Urinary bladder (tissue), 4 donors: ENCODE results near the gene TMEM117. TPM values are rescaled to one million over a fixed set of nuclear protein-coding genes. Genes with fewer than 3 reads are reported as not detected.

Experiments
- DNase-seq: peaks from one replicate; pipeline ENCODE4 v3.0.0-alpha.2; 2015; ENCODE audit errors: extremely low spot score
- H3K27ac ChIP-seq: one replicate; pipeline ENCODE4 v1.5.1; 2013; ENCODE audit warnings: low read depth, mild to moderate bottlenecking, moderate library complexity
- H3K36me3 ChIP-seq: one replicate; pipeline ENCODE4 v1.6.1; 2013; ENCODE audit warnings: mild to moderate bottlenecking, moderate library complexity; ENCODE audit not compliant: insufficient read depth
- H3K4me1 ChIP-seq: one replicate; pipeline ENCODE4 v1.6.1; 2013; ENCODE audit warnings: mild to moderate bottlenecking, moderate library complexity; ENCODE audit not compliant: insufficient read depth
- H3K4me3 ChIP-seq: one replicate; pipeline ENCODE4 v1.5.1; 2013; ENCODE audit warnings: low read depth, low read length
- WGBS: extraction: QIAGEN DNeasy Blood & Tissue Kit; methylation state at CpG from one replicate; pipeline ENCODE4 v1.1.7; 2013; 5-methylcytosine and 5-hydroxymethylcytosine counted together
- polyA plus RNA-seq: library from polyadenylated mRNA; stranded (reverse); fragments of 200-250 nt; gene quantifications from one replicate; pipeline ENCODE4 v1.2.3, GENCODE V29; 2013
- total RNA-seq: library from RNA; depleted of rRNA; stranded (reverse); fragments of >200 nt; gene quantifications from one replicate; pipeline ENCODE4 v1.2.3, GENCODE V29; 2014
- donor health status: healthy with polysubstance abuse.
- donor health status: healthy.

TMEM117 gene
- total and polyA plus RNA-seq, 2 donors = 9.2 to 31.1 TPM

- Histone ChIP-seq H3K27ac (no peak overlapping the region), H3K4me1 (no peaks in the 10 kb centered on the region), H3K36me3 (no peaks in the 10 kb centered on the region), H3K4me3 (no peak overlapping the region)
- WGBS = 56% methylated on average over 2 of the region's 2 CpGs
- DNase-seq = no peak
Measured at GRCh38 chr12:43917896-43918295, 82.0 kb downstream of the TMEM117 start.

GRCh38 chr12:43921666-43922337 lies 85.9 kb downstream of the TMEM117 start:
- Histone ChIP-seq H3K27ac (no peak overlapping the region), H3K4me1 (no peaks in the 10 kb centered on the region), H3K4me3 (no peak overlapping the region), H3K36me3 (no peaks in the 10 kb centered on the region)
- 96% methylated on average over 3 of the region's 3 CpGs for WGBS
- DNase-seq = no peak

GRCh38 chr12:43930032-43930431 lies 94.2 kb downstream of the TMEM117 start:
- Histone ChIP-seq H3K27ac (no peak overlapping the region), H3K4me3 (no peak overlapping the region), H3K4me1 (no peaks in the 10 kb centered on the region), H3K36me3 (peaks cover 4% of the 10 kb centered on the region)
- no peak for DNase-seq
- 85% methylated on average over 1 of the region's 1 CpG for WGBS

GRCh38 chr12:43931187-43931586 lies 95.3 kb downstream of the TMEM117 start:
- H3K4me3 ChIP-seq = no peak overlapping the region
- DNase-seq = no peak
- H3K27ac ChIP-seq = no peak overlapping the region
- H3K36me3 ChIP-seq = peaks cover 4% of the 10 kb centered on the region
- no peaks in the 10 kb centered on the region for H3K4me1 ChIP-seq
- WGBS = 93% methylated on average over 2 of the region's 2 CpGs

- H3K27ac ChIP-seq = no peak overlapping the region
- no peaks in the 10 kb centered on the region for H3K4me1 ChIP-seq
- H3K36me3 ChIP-seq = peaks cover 3% of the 10 kb centered on the region
- DNase-seq = no peak
- H3K4me3 ChIP-seq = no peak overlapping the region
- 46% methylated on average over 1 of the region's 1 CpG for whole genome bisulfite sequencing
Measured at GRCh38 chr12:43935581-43935980, 99.7 kb downstream of the TMEM117 start.

- WGBS = 58% methylated on average over 2 of the region's 2 CpGs
- Histone ChIP-seq H3K4me3 (no peak overlapping the region), H3K36me3 (no peaks in the 10 kb centered on the region), H3K27ac (no peak overlapping the region), H3K4me1 (no peaks in the 10 kb centered on the region)
- no peak for DNase-seq
Measured at GRCh38 chr12:43937947-43938346, 102.1 kb downstream of the TMEM117 start.

- no peaks in the 10 kb centered on the region for H3K36me3 ChIP-seq
- no peak overlapping the region for H3K4me3 ChIP-seq
- 64% methylated on average over 2 of the region's 2 CpGs for WGBS
- no peak for DNase-seq
- H3K4me1 ChIP-seq = no peaks in the 10 kb centered on the region
- H3K27ac ChIP-seq = no peak overlapping the region
Measured at GRCh38 chr12:43942379-43942778, 106.5 kb downstream of the TMEM117 start.

- no peaks in the 10 kb centered on the region for H3K4me1 ChIP-seq
- WGBS = 40% methylated on average over 1 of the region's 1 CpG
- no peak overlapping the region for H3K4me3 ChIP-seq
- no peaks in the 10 kb centered on the region for H3K36me3 ChIP-seq
- DNase-seq = no peak
- H3K27ac ChIP-seq = no peak overlapping the region
Measured at GRCh38 chr12:43945983-43946382, 110.1 kb downstream of the TMEM117 start.

GRCh38 chr12:43951286-43951685 lies 115.4 kb downstream of the TMEM117 start:
- DNase-seq = no peak
- no peak overlapping the region for H3K27ac ChIP-seq
- no peaks in the 10 kb centered on the region for H3K36me3 ChIP-seq
- WGBS = 96% methylated on average over 6 of the region's 6 CpGs
- H3K4me1 ChIP-seq = no peaks in the 10 kb centered on the region
- H3K4me3 ChIP-seq = no peak overlapping the region

GRCh38 chr12:43957732-43958372 lies 122.0 kb downstream of the TMEM117 start:
- Histone ChIP-seq H3K4me3 (no peak overlapping the region), H3K4me1 (no peaks in the 10 kb centered on the region), H3K36me3 (no peaks in the 10 kb centered on the region), H3K27ac (no peak overlapping the region)
- 49% methylated on average over 2 of the region's 2 CpGs for WGBS
- peak; percentile 21 for DNase-seq

GRCh38 chr12:43964033-43964432 lies 128.2 kb downstream of the TMEM117 start:
- Histone ChIP-seq H3K27ac (no peak overlapping the region), H3K36me3 (no peaks in the 10 kb centered on the region), H3K4me3 (no peak overlapping the region), H3K4me1 (no peaks in the 10 kb centered on the region)
- DNase-seq = no peak
- 87% methylated on average over 2 of the region's 2 CpGs for WGBS

- Histone ChIP-seq H3K4me3 (no peak overlapping the region), H3K36me3 (no peaks in the 10 kb centered on the region), H3K4me1 (no peaks in the 10 kb centered on the region), H3K27ac (no peak overlapping the region)
- no peak for DNase-seq
- WGBS = 61% methylated on average over 3 of the region's 3 CpGs
Measured at GRCh38 chr12:43964961-43965360, 129.1 kb downstream of the TMEM117 start.

GRCh38 chr12:43965899-43966298 lies 130.0 kb downstream of the TMEM117 start:
- H3K4me1 ChIP-seq = no peaks in the 10 kb centered on the region
- H3K36me3 ChIP-seq = no peaks in the 10 kb centered on the region
- DNase-seq = no peak
- H3K4me3 ChIP-seq = no peak overlapping the region
- WGBS = 90% methylated on average over 3 of the region's 3 CpGs
- H3K27ac ChIP-seq = no peak overlapping the region

GRCh38 chr12:43968736-43969135 lies 132.9 kb downstream of the TMEM117 start:
- 75% methylated on average over 4 of the region's 4 CpGs for WGBS
- Histone ChIP-seq H3K27ac (no peak overlapping the region), H3K4me3 (no peak overlapping the region), H3K4me1 (no peaks in the 10 kb centered on the region), H3K36me3 (no peaks in the 10 kb centered on the region)
- no peak for DNase-seq
